Ectodermal cell (in vitro differentiated cells): ENCODE measurements around the gene PRSS22. TPM values are rescaled to one million over a fixed set of nuclear protein-coding genes. Genes with fewer than 3 reads are reported as not detected.
"Not testable (repeated sequence)": the region's sequence is repeated elsewhere in the genome, so short reads cannot be mapped to it uniquely, and the experiment has no call there.

ENCODE experiments used
- H3K27ac ChIP-seq: 2 replicates; pipeline ENCODE4 v1.7.0; 2013; ENCODE audit warnings: mild to moderate bottlenecking, low read depth, low read length; ENCODE audit not compliant: insufficient read depth, poor library complexity, severe bottlenecking
- H3K27me3 ChIP-seq: 2 replicates; pipeline ENCODE4 v1.7.0; 2013; ENCODE audit warnings: mild to moderate bottlenecking, low read length; ENCODE audit not compliant: insufficient read depth, control insufficient read depth, poor library complexity, severe bottlenecking
- H3K36me3 ChIP-seq: one replicate; pipeline ENCODE4 v1.7.0; 2013; ENCODE audit warnings: low read length; ENCODE audit not compliant: control insufficient read depth, insufficient read depth
- H3K4me1 ChIP-seq: one replicate; pipeline ENCODE4 v1.7.0; 2013; ENCODE audit warnings: low read length; ENCODE audit not compliant: control insufficient read depth, insufficient read depth
- H3K4me3 ChIP-seq: 2 replicates; pipeline ENCODE4 v1.7.0; 2013; ENCODE audit warnings: low read depth, low read length, control low read depth; ENCODE audit not compliant: insufficient read depth
- H3K9me3 ChIP-seq: 2 replicates; pipeline ENCODE4 v1.7.0; 2013; ENCODE audit warnings: mild to moderate bottlenecking, low read length, moderate library complexity; ENCODE audit not compliant: control insufficient read depth
- WGBS, 2 experiments: methylation state at CpG; one replicate each; pipeline ENCODE4 v1.1.7; 2013; ENCODE audit warnings: missing lambda C conversion rate in 2 of 2; 5-methylcytosine and 5-hydroxymethylcytosine counted together
- polyA plus RNA-seq, 4 experiments: library from polyadenylated mRNA; stranded (reverse); fragments of 50-300 nt; gene quantifications; one replicate each; pipeline ENCODE4 v1.2.3, GENCODE V29; 2013

Gene PRSS22, protein sequence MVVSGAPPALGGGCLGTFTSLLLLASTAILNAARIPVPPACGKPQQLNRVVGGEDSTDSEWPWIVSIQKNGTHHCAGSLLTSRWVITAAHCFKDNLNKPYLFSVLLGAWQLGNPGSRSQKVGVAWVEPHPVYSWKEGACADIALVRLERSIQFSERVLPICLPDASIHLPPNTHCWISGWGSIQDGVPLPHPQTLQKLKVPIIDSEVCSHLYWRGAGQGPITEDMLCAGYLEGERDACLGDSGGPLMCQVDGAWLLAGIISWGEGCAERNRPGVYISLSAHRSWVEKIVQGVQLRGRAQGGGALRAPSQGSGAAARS
- polyA plus RNA-seq (2013, experiment 1 of 4): not detected
- polyA plus RNA-seq (2013, experiment 2 of 4): not detected
- not detected for polyA plus RNA-seq (2013, experiment 3 of 4)
- polyA plus RNA-seq (2013, experiment 4 of 4): not detected

DNA sequence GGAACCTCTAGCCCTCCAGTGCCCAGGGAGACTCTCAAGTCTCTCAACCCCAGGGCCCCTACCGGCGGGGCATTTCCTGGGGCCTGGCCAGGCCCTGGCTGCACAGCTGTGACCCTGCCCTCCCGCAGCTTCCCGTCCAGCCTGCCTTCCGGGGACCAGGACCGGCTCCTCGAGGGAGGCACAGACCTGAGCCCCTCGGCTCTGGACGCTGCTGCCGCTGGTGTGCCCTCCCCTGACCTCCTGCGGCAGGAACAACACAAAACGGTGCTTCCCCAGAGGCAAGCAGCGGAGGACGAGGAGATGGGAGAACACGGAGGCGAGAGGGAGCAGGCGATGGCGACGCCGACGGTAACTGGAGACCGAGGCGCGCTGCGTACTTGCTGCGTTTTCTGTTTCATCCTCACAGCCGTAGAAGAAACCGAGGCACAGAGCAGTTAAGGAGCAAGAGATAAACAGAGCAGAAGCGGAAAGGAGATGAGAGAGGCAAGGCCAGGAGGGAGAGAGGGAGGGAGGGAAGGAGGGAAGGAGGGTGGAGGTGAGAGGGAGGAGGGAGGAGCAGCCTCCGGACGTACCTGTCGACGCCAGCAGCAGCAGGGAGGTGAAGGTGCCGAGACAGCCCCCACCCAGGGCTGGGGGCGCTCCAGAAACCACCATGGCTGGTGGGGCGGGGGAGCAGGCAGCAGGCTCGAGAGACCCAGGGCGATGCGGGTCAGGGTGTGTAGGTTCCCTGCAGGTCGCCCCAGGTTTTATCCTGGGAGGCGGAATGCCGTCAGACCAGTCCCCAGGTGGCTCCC lies at the start of gene PRSS22:
Gene PRSS22 (minus strand): TSS at position 720 of the 794 bp plus-strand sequence. CDS start 66 bp downstream, at position 654.
- peaks cover 37% of the 10 kb centered on the region for H3K27me3 ChIP-seq
- 10 to 13% methylated on average over 42 of the region's 42 CpGs for WGBS, 2 experiments

DNA sequence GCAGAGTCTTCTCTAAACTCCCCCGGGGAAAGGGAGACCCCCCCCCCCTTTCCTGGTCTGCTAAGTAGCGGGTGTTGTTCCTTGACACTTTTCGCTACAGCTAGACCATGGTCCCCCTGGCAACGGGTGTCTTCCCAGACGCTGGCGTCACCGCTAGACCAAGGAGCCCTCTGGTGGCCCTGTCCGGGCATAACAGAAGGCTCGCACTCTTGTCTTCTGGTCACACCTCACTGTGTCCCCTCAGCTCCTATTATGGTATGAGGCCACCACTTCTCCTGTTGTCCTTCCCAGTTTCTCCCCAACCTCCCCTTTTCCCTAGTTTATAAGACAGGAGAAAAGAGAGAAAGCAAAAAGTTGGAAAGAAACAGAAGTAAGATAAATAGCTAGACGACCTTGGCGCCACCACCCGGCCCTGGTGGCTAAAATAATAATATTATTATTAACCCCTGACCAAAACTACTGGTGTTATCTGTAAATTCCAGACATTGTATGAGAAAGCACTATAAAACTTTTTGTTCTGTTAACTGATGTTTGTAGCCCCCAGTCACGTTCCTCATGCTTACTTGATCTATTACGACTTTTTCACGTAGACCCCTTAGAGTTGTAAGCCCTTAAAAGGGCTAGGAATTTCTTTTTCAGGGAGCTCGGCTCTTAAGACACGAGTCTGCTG lies 49.2 kb upstream of the PRSS22 start:
- not testable (repeated sequence) for H3K36me3 ChIP-seq, H3K27ac ChIP-seq, H3K4me1 ChIP-seq, H3K4me3 ChIP-seq, H3K27me3 ChIP-seq, H3K9me3 ChIP-seq
- 26 to 28% methylated on average over 14 of the region's 17 CpGs for WGBS, 2 experiments

More for the DNA sequence above, at the start of gene PRSS22:
- H3K4me1 ChIP-seq: no peaks in the 10 kb centered on the region
- H3K27ac ChIP-seq: no peak within 1 kb of the TSS
- no peaks in the 10 kb centered on the region for H3K9me3 ChIP-seq
- no peak within 1 kb of the TSS for H3K4me3 ChIP-seq
- no peaks in the 10 kb centered on the region for H3K36me3 ChIP-seq

DNA sequence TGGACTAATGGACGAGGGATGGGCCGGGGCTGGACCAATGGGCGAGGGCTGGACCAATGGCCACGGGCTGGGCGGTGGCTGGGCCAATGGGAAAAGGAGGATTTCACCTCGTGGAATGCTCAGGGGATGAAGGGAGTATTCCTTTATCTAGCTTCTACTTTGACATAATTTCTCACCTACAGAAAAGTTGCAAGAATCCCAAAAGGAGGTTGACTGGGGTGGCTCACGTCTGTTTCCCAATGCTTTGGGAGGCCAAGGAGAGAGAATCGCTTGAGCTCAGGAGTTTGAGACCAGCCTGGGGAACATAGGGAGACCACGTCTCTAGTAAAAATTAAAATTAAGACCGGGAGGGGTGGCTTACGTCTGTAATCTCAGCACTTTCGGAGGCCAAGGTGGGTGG lies 48.0 kb upstream of the PRSS22 start:
- Histone ChIP-seq H3K27me3 (no peaks in the 10 kb centered on the region), H3K4me1 (no peaks in the 10 kb centered on the region), H3K36me3 (no peaks in the 10 kb centered on the region), H3K27ac (no peak overlapping the region), H3K9me3 (no peaks in the 10 kb centered on the region), H3K4me3 (no peak overlapping the region)
- 43 to 46% methylated on average over 11 to 12 of the region's 12 CpGs for WGBS, 2 experiments

DNA sequence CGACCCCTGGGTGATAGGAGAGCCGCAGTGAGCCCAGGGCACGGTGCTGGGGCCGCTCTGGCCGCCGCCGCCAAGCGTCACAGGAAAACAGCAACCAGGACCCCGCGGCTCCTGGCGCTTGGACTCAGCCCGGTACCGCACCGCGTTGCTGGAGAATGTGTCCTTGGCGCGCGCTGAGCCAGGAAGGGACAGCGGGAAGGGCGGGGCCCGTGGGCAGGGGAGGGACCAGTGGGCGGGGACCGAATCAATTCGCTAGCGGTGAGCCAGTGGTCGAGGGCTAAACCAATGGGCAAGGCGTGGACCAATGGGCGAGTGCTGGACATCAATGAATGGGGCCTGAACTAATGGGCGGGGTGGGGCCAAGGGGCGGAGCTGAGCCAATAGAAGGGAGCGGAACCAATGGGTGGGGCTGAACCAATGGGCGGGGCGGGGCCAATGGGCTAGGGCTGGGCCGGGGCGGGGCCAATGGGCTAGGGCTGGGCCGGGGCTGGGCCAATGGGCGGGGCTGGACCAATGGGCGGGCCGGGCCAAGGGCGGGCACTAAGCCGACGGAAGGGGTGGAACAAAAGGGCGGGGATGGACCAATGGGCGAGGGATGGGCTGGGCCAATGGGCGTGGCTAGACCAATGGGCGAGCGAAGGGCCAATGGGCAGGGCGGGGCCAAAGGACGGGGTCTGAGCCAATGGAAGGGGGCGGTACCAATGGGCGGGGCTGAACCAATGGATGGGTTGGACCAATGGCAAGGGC lies 47.4 kb upstream of the PRSS22 start:
- no peaks in the 10 kb centered on the region for H3K27me3 ChIP-seq
- peak overlapping the region; percentile 33 for H3K27ac ChIP-seq
- no peaks in the 10 kb centered on the region for H3K4me1 ChIP-seq
- H3K4me3 ChIP-seq: peak overlapping the region; percentile 81
- no peaks in the 10 kb centered on the region for H3K9me3 ChIP-seq
- WGBS, 2 experiments: 1% methylated on average over 50 to 51 of the region's 51 CpGs
- no peaks in the 10 kb centered on the region for H3K36me3 ChIP-seq

DNA sequence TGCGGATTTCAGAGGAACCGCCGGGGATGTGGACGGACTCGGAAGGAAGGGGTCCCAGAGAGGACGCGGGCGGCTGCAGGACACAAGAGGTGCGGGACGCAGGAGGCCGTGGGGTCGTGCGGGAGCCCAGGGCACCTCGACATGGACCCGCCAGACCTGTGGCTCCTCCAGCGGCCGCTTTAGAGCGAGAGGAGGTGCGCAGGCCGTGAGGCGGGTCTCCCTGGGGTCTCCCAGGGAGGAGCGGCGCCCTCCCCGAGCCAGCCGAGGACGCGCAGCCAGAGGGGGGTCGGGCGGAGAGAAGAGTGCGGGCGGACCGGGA lies 46.9 kb upstream of the PRSS22 start:
- Histone ChIP-seq H3K4me1 (no peaks in the 10 kb centered on the region), H3K9me3 (no peaks in the 10 kb centered on the region), H3K27ac (peak overlapping the region; percentile 69), H3K36me3 (no peaks in the 10 kb centered on the region), H3K4me3 (peak overlapping the region; percentile 81), H3K27me3 (no peaks in the 10 kb centered on the region)
- WGBS, 2 experiments: 0 to 1% methylated on average over 32 of the region's 32 CpGs

DNA sequence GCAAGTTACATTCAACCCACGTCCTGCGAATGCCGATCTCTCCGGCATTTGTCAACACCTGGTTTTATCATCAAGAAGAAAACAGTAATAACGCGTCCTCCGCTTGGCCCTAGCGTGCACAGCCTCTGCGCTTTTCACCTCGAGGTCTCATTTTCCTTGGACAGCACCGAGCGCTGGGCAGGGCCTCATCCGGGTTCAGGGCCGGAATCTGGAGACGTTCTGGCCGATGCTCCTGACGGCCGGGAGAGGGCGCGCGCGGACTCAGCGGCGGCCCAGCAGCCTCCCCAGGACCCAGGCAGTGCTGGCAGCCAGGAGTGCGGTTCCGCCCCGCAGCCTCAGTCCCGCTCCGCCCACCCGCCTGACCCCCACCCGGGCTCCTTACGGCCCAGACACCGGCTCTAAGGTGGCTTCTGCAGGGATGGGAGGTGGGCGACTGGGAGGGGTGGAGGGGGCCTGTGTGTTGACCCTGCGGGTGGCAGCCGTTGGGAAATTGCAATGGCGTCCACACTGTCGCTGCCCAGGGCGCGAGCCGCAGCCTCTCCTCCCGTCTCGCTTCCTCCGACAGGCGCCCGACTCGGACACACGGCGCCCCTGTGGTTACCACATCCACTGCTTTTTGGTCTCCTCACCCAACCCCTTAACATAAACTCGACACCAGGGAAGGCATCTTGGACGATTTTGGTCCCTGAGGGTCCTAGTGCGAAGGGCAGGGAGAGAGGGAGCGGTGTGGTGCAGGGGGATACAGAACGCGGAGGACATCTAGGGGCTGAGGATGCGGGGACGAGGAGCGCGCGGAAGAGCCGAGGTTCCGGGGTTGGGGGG lies 46.3 kb upstream of the PRSS22 start:
- no peaks in the 10 kb centered on the region for H3K4me1 ChIP-seq
- H3K36me3 ChIP-seq: no peaks in the 10 kb centered on the region
- WGBS, 2 experiments: 5% methylated on average over 62 of the region's 62 CpGs
- no peaks in the 10 kb centered on the region for H3K27me3 ChIP-seq
- peak overlapping the region; percentile 69 for H3K27ac ChIP-seq
- H3K9me3 ChIP-seq: no peaks in the 10 kb centered on the region
- peak overlapping the region; percentile 81 for H3K4me3 ChIP-seq

DNA sequence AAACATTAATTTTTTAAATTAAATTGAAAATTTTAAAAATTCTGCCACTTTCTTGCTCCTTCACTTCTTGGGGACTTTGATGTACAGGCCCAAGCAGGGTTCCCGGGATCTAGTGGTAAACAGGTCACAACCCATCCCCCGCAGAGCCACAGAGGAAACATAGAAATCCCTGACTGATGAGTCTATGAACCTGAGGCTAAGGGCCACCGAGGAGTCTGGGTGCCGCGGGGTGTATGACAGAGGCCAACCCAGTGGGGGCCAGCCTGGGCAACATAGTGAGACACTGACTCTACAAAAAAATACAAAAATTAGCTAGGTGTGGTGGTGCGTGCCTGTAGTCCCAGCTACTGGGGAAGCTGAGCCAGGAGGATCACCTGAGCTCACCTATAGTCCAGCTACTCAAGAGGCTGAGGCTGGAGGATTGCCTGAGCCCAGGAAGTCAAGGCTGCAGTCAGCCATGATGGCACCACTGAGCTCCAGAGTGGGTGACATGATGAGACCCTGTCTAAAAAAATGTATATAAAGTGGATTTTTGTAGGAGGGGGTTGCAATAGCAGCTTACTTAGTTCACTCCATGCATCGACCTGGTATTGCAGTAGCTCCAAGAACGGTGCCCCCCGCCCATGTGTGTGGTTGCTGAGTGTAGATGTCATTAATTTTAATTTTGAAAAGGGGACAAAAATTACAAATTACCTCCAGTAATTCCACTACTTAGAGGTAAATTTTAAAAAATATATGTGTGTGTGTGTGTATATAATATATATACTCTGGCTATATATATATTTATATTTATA lies 44.6 kb upstream of the PRSS22 start:
- Histone ChIP-seq H3K4me1 (peaks cover 6% of the 10 kb centered on the region), H3K27ac (no peak overlapping the region), H3K27me3 (no peaks in the 10 kb centered on the region), H3K9me3 (no peaks in the 10 kb centered on the region), H3K36me3 (no peaks in the 10 kb centered on the region), H3K4me3 (no peak overlapping the region)
- 88 to 92% methylated on average over 8 to 9 of the region's 9 CpGs for WGBS, 2 experiments

DNA sequence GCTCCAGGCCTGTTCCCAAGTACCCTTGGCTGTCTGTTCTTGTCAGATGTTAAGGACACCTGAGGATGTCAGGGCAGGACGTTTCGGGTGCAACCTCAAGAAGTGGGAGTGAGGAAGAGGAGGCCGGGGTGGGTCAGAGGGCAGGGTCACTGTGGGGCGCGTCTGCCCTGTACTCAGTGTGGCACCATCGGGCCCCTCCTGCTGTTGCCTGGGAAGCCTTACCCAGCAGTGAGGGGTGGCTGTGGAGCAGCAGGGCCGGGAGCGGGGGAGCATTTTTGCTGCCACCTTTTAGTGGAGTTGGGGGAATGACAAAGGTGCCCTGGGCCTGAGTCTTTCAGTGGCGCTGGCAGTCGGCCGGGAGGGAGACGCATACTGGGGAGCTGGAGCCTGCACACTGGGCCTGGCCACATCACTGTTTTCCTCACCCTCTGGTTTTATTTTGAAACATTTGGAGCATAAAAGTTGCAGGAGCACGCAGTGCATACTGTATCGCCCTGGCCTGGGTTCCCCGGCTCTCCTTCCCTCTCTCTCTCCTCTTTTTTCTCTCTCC lies 42.6 kb upstream of the PRSS22 start:
- Histone ChIP-seq H3K4me1 (peaks cover 6% of the 10 kb centered on the region), H3K36me3 (no peaks in the 10 kb centered on the region), H3K9me3 (no peaks in the 10 kb centered on the region), H3K4me3 (no peak overlapping the region), H3K27ac (no peak overlapping the region), H3K27me3 (no peaks in the 10 kb centered on the region)
- 94 to 95% methylated on average over 15 of the region's 15 CpGs for WGBS, 2 experiments
